ENCODE measurements around the gene IGSF5.

IGSF5 gene

GRCh38 chr21:39837861-39838359, 92.9 kb downstream of the IGSF5 start:
- no peak for DNase-seq

- no peak for DNase-seq
Observed at GRCh38 chr21:39840373-39841097, 95.6 kb downstream of the IGSF5 start.

GRCh38 chr21:39842741-39843459, 97.9 kb downstream of the IGSF5 start:
- DNase-seq: no peak

GRCh38 chr21:39843483-39843882, 98.5 kb downstream of the IGSF5 start:
- DNase-seq: no peak

- no peak for DNase-seq
Observed at GRCh38 chr21:39843916-39844315, 98.9 kb downstream of the IGSF5 start.

- no peak for DNase-seq
Observed at GRCh38 chr21:39845571-39846130, 100.7 kb downstream of the IGSF5 start.

- no peak for DNase-seq
Observed at GRCh38 chr21:39847877-39848276, 102.9 kb downstream of the IGSF5 start.

GRCh38 chr21:39849014-39849655, 104.2 kb downstream of the IGSF5 start:
- no peak for DNase-seq

- no peak for DNase-seq
Observed at GRCh38 chr21:39850333-39850732, 105.3 kb downstream of the IGSF5 start.

- peak; percentile 13 to 66 for DNase-seq
Observed at GRCh38 chr21:39851002-39851618, 106.1 kb downstream of the IGSF5 start.
